Measurements from ENCODE around the gene VEGFC.

- TF ChIP-seq CTCF (IDR thresholded peaks at IDR 0.05) (no peak), POLR2A (IDR thresholded peaks at IDR 0.05) (no peak), POLR2AphosphoS5 (IDR thresholded peaks at IDR 0.05; ENCODE audit: insufficient read depth in 1 of 2, low read depth in 1 of 2) (no peak)
Observed at GRCh38 chr4:176810481-176811249, 17.9 kb upstream of the VEGFC start.
